GM04504 (cell line): ENCODE measurements around the gene RRP1.

Source experiments
- DNase-seq: peaks from one replicate; pipeline ENCODE4 v3.0.0-alpha.2; 2012; ENCODE audit warnings: low read depth

The RRP1 gene

GRCh38 chr21:43775795-43776430, 13.5 kb upstream of the RRP1 start, which contains the start of gene CSTB:
CSTB (minus strand) TSS chr21:43776308; CDS start chr21:43776269, 39 bp downstream.
- DNase-seq = peak; percentile 28

- no peak for DNase-seq
Observed at GRCh38 chr21:43777953-43778352, 11.4 kb upstream of the RRP1 start.

- DNase-seq = no peak
Observed at GRCh38 chr21:43778469-43779335, 10.7 kb upstream of the RRP1 start.

GRCh38 chr21:43779660-43780059, 9.7 kb upstream of the RRP1 start:
- DNase-seq = no peak

- DNase-seq = no peak
Observed at GRCh38 chr21:43781846-43782245, 7.5 kb upstream of the RRP1 start.

- DNase-seq = no peak
Observed at GRCh38 chr21:43782431-43783097, 6.8 kb upstream of the RRP1 start.

- no peak for DNase-seq
Observed at GRCh38 chr21:43783098-43783700, 6.2 kb upstream of the RRP1 start.

GRCh38 chr21:43785134-43785533, 4.2 kb upstream of the RRP1 start:
- no peak for DNase-seq

- no peak for DNase-seq
Observed at GRCh38 chr21:43786300-43786806, 3.0 kb upstream of the RRP1 start.

- no peak for DNase-seq
Observed at GRCh38 chr21:43786807-43787440, 2.5 kb upstream of the RRP1 start.

GRCh38 chr21:43790010-43790524, 690 bp downstream of the RRP1 start:
- no peak for DNase-seq

- DNase-seq = no peak
Observed at GRCh38 chr21:43792406-43792805, 3.0 kb downstream of the RRP1 start.

- DNase-seq = no peak
Observed at GRCh38 chr21:43793243-43793642, 3.9 kb downstream of the RRP1 start.

GRCh38 chr21:43794311-43794710, 4.9 kb downstream of the RRP1 start:
- DNase-seq = no peak

- no peak for DNase-seq
Observed at GRCh38 chr21:43794857-43795256, 5.5 kb downstream of the RRP1 start.

GRCh38 chr21:43797415-43797814, 8.0 kb downstream of the RRP1 start:
- no peak for DNase-seq

- no peak for DNase-seq
Observed at GRCh38 chr21:43797925-43798715, 8.7 kb downstream of the RRP1 start.

GRCh38 chr21:43799301-43799840, 10.0 kb downstream of the RRP1 start:
- no peak for DNase-seq

GRCh38 chr21:43800124-43800523, 10.7 kb downstream of the RRP1 start:
- no peak for DNase-seq

- no peak for DNase-seq
Observed at GRCh38 chr21:43800566-43800965, 11.2 kb downstream of the RRP1 start.
